Renal cortex interstitium (tissue), 11 donors: ENCODE data around the gene ARMH3. TPM values are rescaled to one million over a fixed set of nuclear protein-coding genes. Genes with fewer than 3 reads are reported as not detected.
A peak's percentile ranks its signal among the peaks of the same experiment; 100 is the strongest.

Experiments
- DNase-seq, 11 donors: peaks; one replicate each; pipeline ENCODE4 v3.0.0-alpha.2; 2013; ENCODE audit warnings: low read depth in 9 of 11, low spot score in 4 of 11; ENCODE audit errors: extremely low read depth in 1 of 11
- polyA plus RNA-seq, 3 donors: library from polyadenylated mRNA; unstranded; fragments of 120-200 nt; gene quantifications; one replicate each; pipeline ENCODE4 v1.2.1, GENCODE V29; 2013; ENCODE audit not compliant: insufficient read length in 3 of 3

ARMH3 gene
- polyA plus RNA-seq, 3 donors: 18.6 to 19.0 (median 18.7) TPM

DNA sequence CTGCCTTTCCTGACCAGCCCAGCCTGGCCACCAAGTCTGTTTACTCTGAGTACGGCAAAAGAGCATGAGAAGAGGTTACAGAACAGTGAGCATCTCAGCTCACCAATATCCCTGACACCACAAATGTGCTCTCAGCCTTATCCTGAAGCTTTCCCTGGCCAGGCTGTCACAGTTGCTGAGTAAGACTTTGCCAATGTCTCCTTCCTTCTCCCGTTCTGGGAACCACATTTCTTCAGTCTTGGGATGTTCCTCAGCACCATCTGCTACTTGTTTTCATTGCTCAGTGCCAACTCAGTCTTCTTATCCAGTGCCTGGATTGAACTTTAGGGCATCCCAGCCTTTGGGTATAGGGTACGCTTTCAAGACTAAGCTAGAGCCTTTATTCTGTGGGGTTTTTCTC, 205.2 kb downstream of the ARMH3 start:
- DNase-seq: no peak

- DNase-seq: no peak
Observed at GRCh38 chr10:101848894-101849351, 207.1 kb downstream of the ARMH3 start.

GRCh38 chr10:101848408-101848807, 207.6 kb downstream of the ARMH3 start:
- no peak for DNase-seq

DNA sequence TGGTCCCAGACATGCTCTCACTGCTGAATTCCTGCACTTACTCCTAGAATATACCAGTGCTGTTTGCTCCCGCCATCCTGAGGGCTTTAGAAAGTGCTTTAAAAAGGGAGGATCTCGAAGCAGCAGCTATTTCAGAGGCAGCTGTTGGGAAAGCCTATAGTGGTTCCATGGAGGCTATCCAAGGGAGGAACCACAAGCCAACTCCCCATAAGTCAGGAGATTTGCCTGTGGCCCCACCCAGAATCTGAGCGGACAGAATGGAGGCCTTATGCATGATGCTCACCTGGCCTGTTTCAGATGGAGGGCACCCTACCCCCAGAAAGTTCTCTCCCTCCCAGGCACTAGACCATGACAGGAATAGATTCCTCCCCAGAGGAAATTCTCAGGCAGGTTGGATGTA, 210.1 kb downstream of the ARMH3 start:
- DNase-seq: no peak

DNA sequence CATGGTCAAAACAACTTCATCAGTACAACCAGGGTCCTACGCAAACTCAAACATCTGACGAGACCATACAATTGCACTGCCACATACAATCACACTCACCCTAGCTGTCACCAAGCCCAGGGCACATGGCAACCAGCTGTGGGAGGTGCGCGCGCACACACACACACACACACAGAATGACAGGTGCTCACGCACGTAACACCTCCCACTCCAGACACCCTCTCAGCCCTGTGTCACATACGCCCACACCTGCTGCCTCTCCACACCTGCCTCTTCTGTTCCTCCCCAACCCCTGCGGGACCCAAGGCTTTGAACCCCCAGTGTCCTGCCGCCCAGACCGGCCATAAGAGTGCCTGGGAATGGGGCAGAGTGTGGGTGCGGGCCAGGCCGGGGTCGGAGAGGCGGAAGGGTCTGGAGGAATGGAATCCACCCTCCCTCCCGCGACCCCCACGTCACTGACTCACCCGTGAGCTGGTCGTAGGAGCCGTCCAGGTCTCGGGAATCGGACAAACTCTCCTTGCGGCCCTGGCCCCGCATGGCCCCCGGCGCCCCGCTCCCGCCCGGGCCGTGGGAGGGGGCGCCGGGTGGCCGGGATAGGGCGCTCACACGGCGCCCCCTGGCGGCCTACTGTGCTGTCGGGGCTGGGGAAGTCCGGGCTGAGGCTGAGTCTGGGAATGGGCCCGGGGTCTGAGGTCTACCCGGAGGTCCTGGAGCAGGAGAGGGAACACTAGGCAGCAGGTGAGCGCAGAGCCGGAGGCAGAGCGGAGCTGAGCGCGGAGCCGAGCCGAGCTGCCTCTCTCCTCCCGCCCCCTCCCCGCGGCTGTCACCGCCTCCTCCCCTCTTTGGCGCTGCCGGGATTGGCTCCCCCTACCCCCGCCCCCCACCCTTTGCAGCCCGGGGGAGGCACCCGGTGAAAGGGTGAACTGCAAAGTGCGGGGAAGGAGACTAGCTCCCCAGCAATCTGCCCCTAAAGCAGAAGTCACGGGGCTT, 212.6 kb downstream of the ARMH3 start, which contains the start of gene KCNIP2:
TSS of gene KCNIP2 (minus strand) at position 769 of the 990 bp plus-strand sequence. CDS start at position 537, 232 bp downstream.
- no peak for DNase-seq

- DNase-seq: no peak
Observed at GRCh38 chr10:101841826-101842225, 214.1 kb downstream of the ARMH3 start.

GRCh38 chr10:101840741-101841453, 215.1 kb downstream of the ARMH3 start:
- peak in 9 of 11 donors; percentile 79 to 90 (median 84) for DNase-seq

DNA sequence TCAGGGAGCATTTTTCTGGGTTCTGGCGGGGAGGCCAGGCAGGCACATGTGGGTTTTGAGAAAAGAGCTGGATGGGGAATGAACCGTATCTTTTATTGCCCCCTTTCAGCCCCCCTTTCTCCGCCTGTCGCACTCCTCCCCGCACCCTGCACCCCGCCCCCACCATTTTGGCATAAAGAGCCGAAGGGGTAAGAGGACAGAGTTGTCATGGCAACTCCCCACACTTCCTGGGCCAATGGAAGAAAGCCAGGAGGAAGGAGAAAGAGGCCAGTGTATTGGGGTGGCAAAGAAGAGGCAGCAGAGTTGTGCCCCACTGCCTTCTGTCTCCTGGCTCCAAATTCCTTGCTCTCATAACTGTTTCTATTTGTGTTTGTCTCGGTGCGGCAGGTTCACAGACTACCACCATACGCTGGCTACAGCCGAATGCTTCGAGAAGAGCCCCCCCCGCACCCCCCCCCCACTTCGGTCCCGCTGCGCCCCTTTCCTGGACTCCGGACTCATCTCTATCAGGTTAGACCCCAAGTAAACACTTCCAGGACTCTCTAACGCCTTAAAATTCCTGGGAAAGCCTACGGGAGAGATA, 215.8 kb downstream of the ARMH3 start:
- no peak for DNase-seq

DNA sequence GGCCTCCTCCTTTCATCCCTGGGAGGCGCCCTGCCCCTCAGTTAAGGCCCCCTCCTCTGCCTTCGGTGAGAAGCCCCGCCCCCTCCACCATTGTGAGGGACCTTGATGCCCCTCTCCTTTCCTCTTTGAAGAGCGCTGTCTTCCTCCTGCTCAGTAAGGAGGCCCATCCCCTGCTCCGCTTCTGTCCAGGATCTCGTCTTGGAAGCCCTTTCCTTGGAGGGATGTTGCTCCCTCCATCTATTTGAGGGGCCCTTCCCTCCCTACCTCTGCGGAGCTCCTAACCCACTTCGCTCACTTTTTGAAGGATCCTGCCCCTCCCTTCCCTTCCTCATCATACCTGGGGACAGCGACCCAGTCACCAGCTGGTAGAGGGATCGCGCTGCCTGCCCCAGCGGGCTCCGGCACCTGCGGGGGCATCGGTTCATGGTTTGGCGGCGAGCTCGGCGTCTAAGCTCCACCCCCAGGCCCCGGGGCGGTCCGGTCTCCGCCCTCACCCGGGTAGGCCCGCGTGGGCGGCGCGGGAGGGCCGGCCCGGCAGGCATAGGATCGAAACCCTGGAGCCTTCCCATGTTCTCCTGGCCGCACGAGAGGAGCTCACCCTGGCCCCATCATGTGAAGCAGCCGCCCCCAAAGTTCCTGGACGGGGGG, 216.4 kb downstream of the ARMH3 start:
- DNase-seq: no peak

DNA sequence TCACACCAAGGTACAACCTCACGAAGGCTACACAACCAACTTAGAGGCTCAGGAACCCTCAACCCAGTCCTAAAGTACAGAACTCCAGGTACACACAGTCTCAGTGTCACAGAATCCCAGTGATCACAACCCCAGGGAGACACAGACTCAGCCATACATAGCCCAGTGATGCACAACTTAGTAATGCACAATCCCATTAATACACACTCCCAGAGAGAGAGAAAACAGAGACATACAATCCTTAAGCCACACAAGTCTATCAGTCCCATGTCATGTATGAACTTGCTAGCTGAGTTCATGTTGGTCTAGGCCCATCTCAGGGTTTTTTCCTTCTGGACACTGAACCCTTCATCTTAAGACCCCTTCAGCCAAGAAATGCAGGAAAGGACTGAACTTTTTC, 217.0 kb downstream of the ARMH3 start:
- no peak for DNase-seq

- no peak for DNase-seq
Observed at GRCh38 chr10:101838416-101838970, 217.5 kb downstream of the ARMH3 start.

DNA sequence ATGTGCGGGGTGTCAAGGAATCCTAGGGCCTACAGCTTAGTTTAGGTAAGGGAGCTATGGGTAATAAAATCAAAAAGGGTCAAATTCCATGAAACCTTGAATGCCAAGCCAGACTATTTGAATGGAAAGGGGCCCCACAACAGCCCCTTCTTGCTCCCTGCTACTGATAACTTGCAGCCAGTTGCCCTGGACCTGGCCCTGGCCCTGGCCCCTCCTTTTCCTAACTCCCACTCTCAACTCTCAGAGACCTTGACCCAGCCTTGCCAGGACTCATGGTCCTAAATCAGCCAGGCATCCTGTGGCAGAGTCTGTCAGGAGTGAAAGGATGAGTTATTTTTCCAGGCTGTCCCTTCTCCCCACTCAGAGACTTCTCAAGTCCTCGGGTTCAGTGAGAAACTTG, 218.2 kb downstream of the ARMH3 start:
- no peak for DNase-seq

- no peak for DNase-seq
Observed at GRCh38 chr10:101835362-101835761, 220.6 kb downstream of the ARMH3 start.

DNA sequence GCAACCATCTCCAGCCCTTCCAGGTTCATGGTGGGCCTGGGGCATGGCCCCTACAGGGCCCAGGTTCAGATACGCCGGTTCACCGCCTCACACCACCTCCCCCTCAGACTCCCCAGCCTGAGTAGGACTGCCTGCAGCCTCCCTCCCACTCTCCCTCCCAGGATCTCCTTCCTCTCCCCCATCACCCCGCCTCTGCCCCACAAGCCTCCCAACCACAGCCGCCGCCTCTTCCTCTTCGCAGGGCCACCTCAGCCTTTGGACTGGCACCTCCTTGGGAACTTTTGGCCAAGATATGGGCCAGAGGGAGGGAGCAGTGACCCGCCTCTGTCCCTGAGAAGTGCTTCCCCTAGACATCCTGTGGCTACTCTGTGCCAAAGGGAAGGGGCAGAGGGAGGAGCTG, 221.6 kb downstream of the ARMH3 start:
- DNase-seq: no peak

DNA sequence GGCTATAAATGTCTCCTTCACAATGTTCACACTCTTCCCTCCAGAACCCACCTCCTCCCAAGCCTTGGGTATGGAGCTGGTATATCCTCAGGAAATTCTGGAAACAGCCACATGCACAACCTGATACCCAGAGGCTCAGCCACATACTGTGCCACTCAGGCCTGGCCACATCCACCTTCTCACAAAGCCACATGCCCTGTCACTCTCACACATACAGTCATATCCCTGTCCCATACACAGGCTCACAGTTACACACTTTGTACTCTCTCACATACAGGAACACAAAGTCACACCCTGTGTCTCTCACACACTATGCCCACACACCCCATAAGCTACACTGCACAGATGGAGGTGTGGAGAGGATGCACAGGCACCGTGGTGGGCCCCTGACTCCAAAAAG, 222.5 kb downstream of the ARMH3 start:
- DNase-seq: no peak

GRCh38 chr10:101832325-101832771, 223.6 kb downstream of the ARMH3 start:
- DNase-seq: no peak

- no peak for DNase-seq
Observed at GRCh38 chr10:101831169-101831811, 224.7 kb downstream of the ARMH3 start.
